ENCODE measurements around the gene ENKD1. TPM values are rescaled to one million over a fixed set of nuclear protein-coding genes. Genes with fewer than 3 reads are reported as not detected.

Gene ENKD1, protein sequence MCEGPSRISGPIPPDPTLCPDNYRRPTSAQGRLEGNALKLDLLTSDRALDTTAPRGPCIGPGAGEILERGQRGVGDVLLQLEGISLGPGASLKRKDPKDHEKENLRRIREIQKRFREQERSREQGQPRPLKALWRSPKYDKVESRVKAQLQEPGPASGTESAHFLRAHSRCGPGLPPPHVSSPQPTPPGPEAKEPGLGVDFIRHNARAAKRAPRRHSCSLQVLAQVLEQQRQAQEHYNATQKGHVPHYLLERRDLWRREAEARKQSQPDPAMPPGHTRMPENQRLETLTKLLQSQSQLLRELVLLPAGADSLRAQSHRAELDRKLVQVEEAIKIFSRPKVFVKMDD
- total RNA-seq = 10 to 100 TPM; 19.0 to 21.2 TPM
- 24.5 TPM for polyA plus RNA-seq (2013, experiment 1 of 2)
- 20.7 TPM for polyA plus RNA-seq (2013, experiment 2 of 2)
- long read RNA-seq, experiment 1, partial matches to known transcripts = 3 of 9 reads
- long read RNA-seq, experiment 1, other reads (novel, unspliced or antisense) = 3 of 9 reads
- long read RNA-seq, experiment 2, transcript ENKD1-201 (7 exons, 1,579 nt) = major isoform, 15 of 23 reads
- long read RNA-seq, experiment 2, partial matches to known transcripts = 0 of 23 reads
- long read RNA-seq, experiment 2, other reads (novel, unspliced or antisense) = 7 of 23 reads
- long read RNA-seq, experiment 3, partial matches to known transcripts = 2 of 5 reads
- long read RNA-seq, experiment 3, other reads (novel, unspliced or antisense) = 2 of 5 reads
- long read RNA-seq, experiment 4, partial matches to known transcripts = 3 of 6 reads
- long read RNA-seq, experiment 4, other reads (novel, unspliced or antisense) = 3 of 6 reads

- no peaks in the 10 kb centered on the region for H3K9me3 Mint-ChIP-seq
- Histone ChIP-seq H3K27ac (ENCODE audit: low read depth, low read length) (peak within 1 kb of the TSS; percentile 53), H3K9me3 (ENCODE audit: control insufficient read depth, low read length) (no peaks in the 10 kb centered on the region), H3K9ac (ENCODE audit: extremely low read depth, low read length, poor library complexity, severe bottlenecking) (peak within 1 kb of the TSS; percentile 34), H3K36me3 (ENCODE audit: control insufficient read depth, insufficient read depth, low read length) (peaks cover 11% of the 10 kb centered on the region), H3K4me3 (ENCODE audit: low read length) (peak within 1 kb of the TSS; percentile 76), H3K4me1 (ENCODE audit: control insufficient read depth, insufficient read depth, low read length) (no peaks in the 10 kb centered on the region), H3K27me3 (ENCODE audit: control insufficient read depth, insufficient read depth, low read length, poor library complexity, severe bottlenecking) (no peaks in the 10 kb centered on the region)
- peaks cover 13% of the 10 kb centered on the region for H3K36me3 Mint-ChIP-seq (ENCODE audit: low read depth)
- peak within 1 kb of the TSS; percentile 71 for H3K4me3 Mint-ChIP-seq
- no peak for TF ChIP-seq CTCF (conservative IDR thresholded peaks at IDR 0.05)
- no peak within 1 kb of the TSS for H3K27ac Mint-ChIP-seq
- WGBS, 2 experiments (ENCODE audit: insufficient coverage in 1 of 2, insufficient read length in 1 of 2) = 20 to 37% methylated on average over 41 to 78 of the region's 78 CpGs
- peak; percentile 94 for DNase-seq
- H3K4me1 Mint-ChIP-seq = peaks cover 2% of the 10 kb centered on the region
- H3K27me3 Mint-ChIP-seq (ENCODE audit: insufficient read depth) = peaks cover 3% of the 10 kb centered on the region
These were observed at the start of gene ENKD1, which contains the start of gene C16orf86 for GRCh38 chr16:67666559-67667452. Gene ENKD1, minus strand, starts transcription at chr16:67666750. Its CDS starts 308 bp downstream, at chr16:67666442. Gene C16orf86, plus strand, starts transcription at chr16:67666814. Its CDS starts 157 bp downstream, at chr16:67666971.

- Histone ChIP-seq H3K27ac (ENCODE audit: low read depth, low read length) (no peak overlapping the region), H3K4me3 (ENCODE audit: low read length) (no peak overlapping the region), H3K4me1 (ENCODE audit: control insufficient read depth, insufficient read depth, low read length) (no peaks in the 10 kb centered on the region), H3K36me3 (ENCODE audit: control insufficient read depth, insufficient read depth, low read length) (peaks cover 9% of the 10 kb centered on the region), H3K9me3 (ENCODE audit: control insufficient read depth, low read length) (no peaks in the 10 kb centered on the region), H3K9ac (ENCODE audit: extremely low read depth, low read length, poor library complexity, severe bottlenecking) (no peak overlapping the region), H3K27me3 (ENCODE audit: control insufficient read depth, insufficient read depth, low read length, poor library complexity, severe bottlenecking) (no peaks in the 10 kb centered on the region)
- no peak overlapping the region for H3K4me3 Mint-ChIP-seq
- no peak for DNase-seq
- H3K27me3 Mint-ChIP-seq (ENCODE audit: insufficient read depth) = no peaks in the 10 kb centered on the region
- H3K4me1 Mint-ChIP-seq = peaks cover 41% of the 10 kb centered on the region
- H3K9me3 Mint-ChIP-seq = no peaks in the 10 kb centered on the region
- TF ChIP-seq CTCF (conservative IDR thresholded peaks at IDR 0.05) = no peak
- WGBS, 2 experiments (ENCODE audit: insufficient coverage in 1 of 2, insufficient read length in 1 of 2) = 95 to 100% methylated on average over 1 to 2 of the region's 2 CpGs
- H3K36me3 Mint-ChIP-seq (ENCODE audit: low read depth) = peaks cover 5% of the 10 kb centered on the region
- H3K27ac Mint-ChIP-seq = no peak overlapping the region
These were observed 49.5 kb upstream of the ENKD1 start for GRCh38 chr16:67716097-67716496.

DNA sequence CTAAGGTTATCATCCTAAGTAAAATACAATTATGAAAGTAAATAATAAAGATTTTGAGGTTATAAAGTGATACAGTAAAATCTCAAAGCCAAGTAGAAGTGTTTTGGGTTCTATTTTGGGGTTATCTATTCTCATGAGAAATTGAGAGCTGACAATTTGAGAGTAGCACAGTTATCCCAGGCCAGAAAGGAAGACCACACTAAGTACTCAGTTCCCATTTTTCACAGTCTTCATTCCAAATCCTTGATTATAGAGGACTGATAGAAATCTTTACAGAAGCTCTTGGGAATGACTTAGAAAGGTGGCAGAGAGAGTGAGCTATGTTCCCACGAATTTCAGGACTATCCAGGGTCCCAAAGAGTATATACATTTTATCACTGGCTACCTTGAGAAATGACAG, 48.0 kb upstream of the ENKD1 start:
- H3K9me3 Mint-ChIP-seq = no peaks in the 10 kb centered on the region
- TF ChIP-seq CTCF (conservative IDR thresholded peaks at IDR 0.05) = no peak
- H3K27me3 ChIP-seq (ENCODE audit: control insufficient read depth, insufficient read depth, low read length, poor library complexity, severe bottlenecking) = no peaks in the 10 kb centered on the region
- H3K9ac ChIP-seq (ENCODE audit: extremely low read depth, low read length, poor library complexity, severe bottlenecking) = no peak overlapping the region
- H3K4me3 ChIP-seq (ENCODE audit: low read length) = no peak overlapping the region
- H3K36me3 Mint-ChIP-seq (ENCODE audit: low read depth) = peaks cover 5% of the 10 kb centered on the region
- H3K27me3 Mint-ChIP-seq (ENCODE audit: insufficient read depth) = no peaks in the 10 kb centered on the region
- WGBS, 2 experiments (ENCODE audit: insufficient coverage in 1 of 2, insufficient read length in 1 of 2) = 100% methylated on average over 1 of the region's 1 CpG; no CpG with 5 or more reads in 1 of the 2 experiments
- H3K4me1 ChIP-seq (ENCODE audit: control insufficient read depth, insufficient read depth, low read length) = no peaks in the 10 kb centered on the region
- H3K36me3 ChIP-seq (ENCODE audit: control insufficient read depth, insufficient read depth, low read length) = peaks cover 9% of the 10 kb centered on the region
- H3K4me1 Mint-ChIP-seq = peaks cover 32% of the 10 kb centered on the region
- DNase-seq = no peak
- H3K27ac ChIP-seq (ENCODE audit: low read depth, low read length) = no peak overlapping the region
- H3K9me3 ChIP-seq (ENCODE audit: control insufficient read depth, low read length) = no peaks in the 10 kb centered on the region
- no peak overlapping the region for H3K4me3 Mint-ChIP-seq
- no peak overlapping the region for H3K27ac Mint-ChIP-seq

Measured in endodermal cell (in vitro differentiated cells).